GM12873 (cell line): Measurements from ENCODE around the gene RSPH1.

Experiments
- CTCF ChIP-seq: IDR thresholded peaks from 2 replicates; pipeline ENCODE4 v1.5.1; 2012; ENCODE audit warnings: low read depth, mild to moderate bottlenecking, moderate library complexity, low read length, control low read depth; ENCODE audit not compliant: insufficient read depth; ENCODE audit errors: missing control alignments

The RSPH1 gene

GRCh38 chr21:42496120-42496838 lies at the start of gene RSPH1:
Gene RSPH1 (minus strand): TSS chr21:42496224. CDS start chr21:42496186, 38 bp downstream.
- no peak for TF ChIP-seq CTCF

GRCh38 chr21:42545745-42546144 lies 49.7 kb upstream of the RSPH1 start:
- no peak for TF ChIP-seq CTCF

GRCh38 chr21:42545317-42545716 lies 49.3 kb upstream of the RSPH1 start:
- no peak for TF ChIP-seq CTCF

GRCh38 chr21:42544544-42544943 lies 48.5 kb upstream of the RSPH1 start:
- no peak for TF ChIP-seq CTCF

GRCh38 chr21:42543106-42543847 lies 47.3 kb upstream of the RSPH1 start:
- TF ChIP-seq CTCF = no peak

- no peak for TF ChIP-seq CTCF
These were observed 46.6 kb upstream of the RSPH1 start for GRCh38 chr21:42542596-42542995.

- TF ChIP-seq CTCF = no peak
These were observed 46.2 kb upstream of the RSPH1 start for GRCh38 chr21:42542196-42542595.
